Fibroblast of skin of abdomen (primary cell): Measurements from ENCODE around the gene RALB.
"Not testable (repeated sequence)": the region's sequence is repeated elsewhere in the genome, so short reads cannot be mapped to it uniquely, and the experiment has no call there.

Experiments used
- DNase-seq: peaks from one replicate; pipeline ENCODE4 v3.0.0-alpha.2; 2013

RALB gene

GRCh38 chr2:120243875-120244553 lies 8.6 kb upstream of the RALB start:
- DNase-seq, result no peak

GRCh38 chr2:120244656-120245519 lies 7.8 kb upstream of the RALB start:
- DNase-seq, result no peak

GRCh38 chr2:120245520-120246332 lies 6.9 kb upstream of the RALB start:
- peak; percentile 57 for DNase-seq

GRCh38 chr2:120246546-120247300 lies 5.9 kb upstream of the RALB start:
- DNase-seq, result no peak

GRCh38 chr2:120247851-120248250 lies 4.8 kb upstream of the RALB start:
- DNase-seq, result no peak

- DNase-seq, result no peak
These were observed 2.0 kb upstream of the RALB start for GRCh38 chr2:120250640-120251039.

- no peak for DNase-seq
These were observed 1.6 kb upstream of the RALB start for GRCh38 chr2:120251078-120251477.

- DNase-seq, result no peak
These were observed 800 bp upstream of the RALB start for GRCh38 chr2:120251880-120252224.

- DNase-seq, result peak; percentile 68
These were observed 600 bp downstream of the RALB start for GRCh38 chr2:120253021-120253882.

- DNase-seq, result no peak
These were observed 1.5 kb downstream of the RALB start for GRCh38 chr2:120254178-120254577.

- DNase-seq, result no peak
These were observed 2.4 kb downstream of the RALB start for GRCh38 chr2:120255071-120255470.

- no peak for DNase-seq
These were observed 3.5 kb downstream of the RALB start for GRCh38 chr2:120255986-120256650.

GRCh38 chr2:120256651-120257000 lies 4.0 kb downstream of the RALB start:
- no peak for DNase-seq

- no peak for DNase-seq
These were observed 4.9 kb downstream of the RALB start for GRCh38 chr2:120257522-120257921.

GRCh38 chr2:120258196-120258595 lies 5.5 kb downstream of the RALB start:
- DNase-seq, result no peak

- not testable (repeated sequence) for DNase-seq
These were observed 7.3 kb downstream of the RALB start for GRCh38 chr2:120259939-120260338.

- no peak for DNase-seq
These were observed 8.1 kb downstream of the RALB start for GRCh38 chr2:120260736-120261135.

- DNase-seq, result no peak
These were observed 8.8 kb downstream of the RALB start for GRCh38 chr2:120261387-120262006.

GRCh38 chr2:120262150-120262549 lies 9.5 kb downstream of the RALB start:
- DNase-seq, result no peak

GRCh38 chr2:120262761-120263428 lies 10.2 kb downstream of the RALB start:
- DNase-seq, result no peak
